Immature natural killer cell (primary cell): ENCODE data around the gene PCNT. TPM values are rescaled to one million over a fixed set of nuclear protein-coding genes. Genes with fewer than 3 reads are reported as not detected.

Source experiments
- DNase-seq, 3 donors: peaks; one replicate each; pipeline ENCODE4 v3.0.0; 2022; ENCODE audit warnings: mixed read lengths in 1 of 3
- H3K27ac Mint-ChIP-seq, 6 donors: one replicate each; pipeline ENCODE4 v1.8.0; 2020; ENCODE audit warnings: mixed read lengths in 6 of 6, mild to moderate bottlenecking in 5 of 6, inconsistent platforms in 4 of 6, moderate library complexity in 3 of 6
- H3K27me3 Mint-ChIP-seq, 3 donors: one replicate each; pipeline ENCODE4 v1.8.0; 2020 to 2021; ENCODE audit warnings: low read depth in 3 of 3, mild to moderate bottlenecking in 3 of 3, mixed read lengths in 3 of 3, moderate library complexity in 3 of 3, inconsistent platforms in 1 of 3
- H3K36me3 Mint-ChIP-seq, 3 donors: one replicate each; pipeline ENCODE4 v1.8.0; 2020; ENCODE audit warnings: mixed read lengths in 3 of 3, inconsistent platforms in 2 of 3, mild to moderate bottlenecking in 2 of 3
- H3K4me1 Mint-ChIP-seq, 2 donors: one replicate each; pipeline ENCODE4 v1.8.0; 2020; ENCODE audit warnings: inconsistent platforms in 2 of 2, mild to moderate bottlenecking in 2 of 2, mixed read lengths in 2 of 2, moderate library complexity in 1 of 2
- H3K4me3 Mint-ChIP-seq, 5 donors: one replicate each; pipeline ENCODE4 v1.8.0; 2020; ENCODE audit warnings: mild to moderate bottlenecking in 5 of 5, mixed read lengths in 5 of 5, inconsistent platforms in 3 of 5, moderate library complexity in 3 of 5
- H3K9me3 Mint-ChIP-seq, 6 donors: one replicate each; pipeline ENCODE4 v1.8.0; 2020; ENCODE audit warnings: mild to moderate bottlenecking in 6 of 6, mixed read lengths in 6 of 6, inconsistent platforms in 4 of 6, moderate library complexity in 3 of 6
- polyA plus RNA-seq, 3 donors: library from polyadenylated mRNA; unstranded; fragments of 300-500 nt; fragmentation: Illumina TruSeq; gene quantifications; one replicate each; pipeline ENCODE4 v1.2.3, GENCODE V29; 2021

Gene PCNT
- polyA plus RNA-seq, 3 donors from 2014 or later, result 2.9 to 47.0 (median 6.5) TPM

GRCh38 chr21:46375560-46376230 lies 51.7 kb downstream of the PCNT start:
- Mint-ChIP-seq H3K27me3 (peaks cover 0 to 2% (median 2%) of the 10 kb centered on the region in 3 donors), H3K9me3 (peaks cover 0 to 3% (median 0%) of the 10 kb centered on the region in 6 donors), H3K36me3 (peaks cover 9 to 15% (median 9%) of the 10 kb centered on the region in 3 donors), H3K4me1 (peaks cover 2 to 5% of the 10 kb centered on the region in 2 donors), H3K4me3 (no peak overlapping the region), H3K27ac (peak overlapping the region in 1 of 6 donors; percentile 24)
- DNase-seq, result no peak

- H3K4me3 Mint-ChIP-seq, result no peak overlapping the region
- H3K4me1 Mint-ChIP-seq, result peaks cover 2 to 5% of the 10 kb centered on the region in 2 donors
- H3K36me3 Mint-ChIP-seq, result peaks cover 9 to 18% (median 9%) of the 10 kb centered on the region in 3 donors
- peak overlapping the region in 2 of 6 donors; percentile 16 to 24 for H3K27ac Mint-ChIP-seq
- H3K27me3 Mint-ChIP-seq, result peaks cover 0 to 4% (median 2%) of the 10 kb centered on the region in 3 donors
- peaks cover 0 to 3% (median 0%) of the 10 kb centered on the region in 6 donors for H3K9me3 Mint-ChIP-seq
- DNase-seq, result no peak
Measured at GRCh38 chr21:46376231-46376628, 52.3 kb downstream of the PCNT start.

- H3K27ac Mint-ChIP-seq, result peak overlapping the region in 4 of 6 donors; percentile 16 to 56 (median 34)
- H3K4me1 Mint-ChIP-seq, result peaks cover 0 to 8% of the 10 kb centered on the region in 2 donors
- peaks cover 0 to 4% (median 2%) of the 10 kb centered on the region in 3 donors for H3K27me3 Mint-ChIP-seq
- no peak for DNase-seq
- H3K36me3 Mint-ChIP-seq, result peaks cover 10 to 21% (median 11%) of the 10 kb centered on the region in 3 donors
- no peak overlapping the region for H3K4me3 Mint-ChIP-seq
- peaks cover 0 to 3% (median 0%) of the 10 kb centered on the region in 6 donors for H3K9me3 Mint-ChIP-seq
Measured at GRCh38 chr21:46376856-46377453, 53.0 kb downstream of the PCNT start.

- H3K4me1 Mint-ChIP-seq, result peaks cover 2 to 14% of the 10 kb centered on the region in 2 donors
- no peak overlapping the region for H3K4me3 Mint-ChIP-seq
- DNase-seq, result no peak
- peak overlapping the region in 4 of 6 donors; percentile 5 to 37 (median 30) for H3K27ac Mint-ChIP-seq
- H3K27me3 Mint-ChIP-seq, result peaks cover 0 to 4% (median 2%) of the 10 kb centered on the region in 3 donors
- H3K9me3 Mint-ChIP-seq, result peaks cover 0 to 5% (median 0%) of the 10 kb centered on the region in 6 donors
- peaks cover 14 to 29% (median 16%) of the 10 kb centered on the region in 3 donors for H3K36me3 Mint-ChIP-seq
Measured at GRCh38 chr21:46377789-46378188, 53.8 kb downstream of the PCNT start.

DNA sequence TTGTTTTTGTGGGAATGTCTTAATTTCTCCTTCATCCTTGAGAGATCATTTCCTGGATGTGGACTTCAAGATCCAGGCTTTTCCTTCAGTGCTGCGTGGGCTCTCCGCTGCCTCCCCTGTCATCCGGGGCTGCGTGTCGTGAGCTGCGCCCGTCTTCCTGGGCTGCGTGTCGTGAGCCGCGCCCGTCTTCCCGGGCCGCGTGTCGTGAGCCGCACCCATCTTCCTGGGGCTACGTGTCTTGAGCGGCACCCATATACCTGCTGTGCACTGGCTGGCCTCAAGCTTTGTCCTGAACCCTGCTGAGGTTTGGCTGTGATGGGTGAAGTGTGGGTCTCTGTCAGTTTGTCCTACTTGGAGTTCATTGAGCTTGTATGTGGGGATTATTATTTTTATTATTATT lies 55.1 kb downstream of the PCNT start:
- no peak for DNase-seq
- peaks cover 0 to 4% (median under 1%) of the 10 kb centered on the region in 3 donors for H3K27me3 Mint-ChIP-seq
- no peak overlapping the region for H3K4me3 Mint-ChIP-seq
- H3K27ac Mint-ChIP-seq, result no peak overlapping the region
- peaks cover 2 to 14% of the 10 kb centered on the region in 2 donors for H3K4me1 Mint-ChIP-seq
- H3K9me3 Mint-ChIP-seq, result peaks cover 0 to 5% (median 0%) of the 10 kb centered on the region in 6 donors
- peaks cover 14 to 33% (median 16%) of the 10 kb centered on the region in 3 donors for H3K36me3 Mint-ChIP-seq

- Mint-ChIP-seq H3K36me3 (peaks cover 17 to 38% (median 21%) of the 10 kb centered on the region in 3 donors), H3K4me3 (no peak overlapping the region), H3K27me3 (peaks cover 0 to 5% (median 4%) of the 10 kb centered on the region in 3 donors), H3K27ac (peak overlapping the region in 3 of 6 donors; percentile 37 to 86 (median 79)), H3K4me1 (peaks cover 2 to 14% of the 10 kb centered on the region in 2 donors), H3K9me3 (peaks cover 0 to 5% (median 0%) of the 10 kb centered on the region in 6 donors)
- DNase-seq, result no peak
Measured at GRCh38 chr21:46379691-46380090, 55.7 kb downstream of the PCNT start.

GRCh38 chr21:46381541-46381940 lies 57.6 kb downstream of the PCNT start:
- Mint-ChIP-seq H3K4me3 (no peak overlapping the region), H3K9me3 (peaks cover 0 to 5% (median 0%) of the 10 kb centered on the region in 6 donors), H3K27ac (peak overlapping the region in 1 of 6 donors; percentile 20), H3K36me3 (peaks cover 17 to 43% (median 30%) of the 10 kb centered on the region in 3 donors), H3K4me1 (peaks cover 5 to 14% of the 10 kb centered on the region in 2 donors), H3K27me3 (peaks cover 0 to 6% (median 4%) of the 10 kb centered on the region in 3 donors)
- DNase-seq, result no peak

- DNase-seq, result no peak
- peaks cover 10 to 17% of the 10 kb centered on the region in 2 donors for H3K4me1 Mint-ChIP-seq
- peaks cover 15 to 37% (median 30%) of the 10 kb centered on the region in 3 donors for H3K36me3 Mint-ChIP-seq
- peaks cover 0 to 9% (median 4%) of the 10 kb centered on the region in 3 donors for H3K27me3 Mint-ChIP-seq
- H3K9me3 Mint-ChIP-seq, result peaks cover 0 to 3% (median 0%) of the 10 kb centered on the region in 6 donors
- no peak overlapping the region for H3K4me3 Mint-ChIP-seq
- peak overlapping the region in 4 of 6 donors; percentile 1 to 65 (median 44) for H3K27ac Mint-ChIP-seq
Measured at GRCh38 chr21:46384556-46384955, 60.6 kb downstream of the PCNT start.

- Mint-ChIP-seq H3K9me3 (peaks cover 0 to 2% (median 0%) of the 10 kb centered on the region in 6 donors), H3K27me3 (peaks cover 0 to 9% (median 4%) of the 10 kb centered on the region in 3 donors), H3K4me3 (no peak overlapping the region), H3K36me3 (peaks cover 16 to 37% (median 37%) of the 10 kb centered on the region in 3 donors), H3K27ac (peak overlapping the region in 1 of 6 donors; percentile 37), H3K4me1 (peaks cover 10 to 15% of the 10 kb centered on the region in 2 donors)
- DNase-seq, result no peak
Measured at GRCh38 chr21:46385846-46386733, 62.1 kb downstream of the PCNT start.

DNA sequence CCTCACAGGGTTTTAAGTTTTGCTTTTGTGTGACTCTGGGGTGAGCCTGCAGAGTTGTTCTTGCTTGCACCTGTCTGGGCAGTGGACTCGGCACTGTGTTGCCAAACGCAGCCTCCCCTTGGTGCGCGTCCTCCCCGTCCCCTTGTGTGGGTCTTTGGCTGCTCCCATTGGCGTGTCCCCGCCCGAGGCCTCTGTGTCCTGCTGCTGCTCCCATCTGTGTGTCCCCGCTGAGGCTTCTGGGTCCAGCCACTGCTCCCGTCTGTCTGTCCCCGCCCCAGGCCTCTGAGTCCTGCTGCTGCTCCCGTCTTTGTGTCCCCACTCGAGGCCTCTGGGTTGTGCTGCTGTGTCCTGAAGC lies 62.8 kb downstream of the PCNT start:
- no peak for DNase-seq
- H3K4me1 Mint-ChIP-seq, result peaks cover 10 to 14% of the 10 kb centered on the region in 2 donors
- H3K9me3 Mint-ChIP-seq, result peaks cover 0 to 2% (median 0%) of the 10 kb centered on the region in 6 donors

GRCh38 chr21:46388206-46388880 lies 64.4 kb downstream of the PCNT start:
- DNase-seq, result peak in 1 of 3 donors; percentile 10
- Mint-ChIP-seq H3K27ac (peak overlapping the region in 3 of 6 donors; percentile 45 to 74 (median 67)), H3K4me1 (peaks cover 17 to 22% of the 10 kb centered on the region in 2 donors), H3K36me3 (peaks cover 10 to 34% (median 16%) of the 10 kb centered on the region in 3 donors), H3K9me3 (no peaks in the 10 kb centered on the region), H3K4me3 (no peak overlapping the region), H3K27me3 (peaks cover 4 to 9% (median 6%) of the 10 kb centered on the region in 3 donors)

More for the DNA sequence above, 62.8 kb downstream of the PCNT start:
- H3K27ac Mint-ChIP-seq, result peak overlapping the region in 3 of 6 donors; percentile 26 to 71 (median 37)
- H3K4me3 Mint-ChIP-seq, result no peak overlapping the region
- peaks cover 14 to 33% (median 31%) of the 10 kb centered on the region in 3 donors for H3K36me3 Mint-ChIP-seq
- peaks cover 0 to 9% (median 4%) of the 10 kb centered on the region in 3 donors for H3K27me3 Mint-ChIP-seq

DNA sequence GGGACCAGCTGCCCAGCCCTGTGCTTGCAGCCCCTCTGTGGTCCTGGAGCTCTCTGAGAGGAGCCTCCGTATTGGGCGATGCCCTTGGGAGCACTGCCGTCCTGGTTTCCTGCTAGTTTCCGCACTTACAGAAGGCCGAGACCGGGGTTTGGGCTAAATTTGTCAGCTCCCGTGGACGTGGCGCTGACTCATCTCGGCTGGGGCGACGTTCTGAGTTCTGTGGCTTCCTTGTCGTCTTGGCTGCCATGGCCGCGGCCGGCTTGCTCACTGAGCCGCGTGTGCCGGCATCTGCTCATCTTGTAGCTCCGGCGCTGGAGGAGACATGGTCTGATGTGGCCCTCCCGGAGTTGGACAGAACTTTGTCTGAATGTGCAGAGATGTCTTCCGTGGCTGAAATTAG lies 64.9 kb downstream of the PCNT start:
- no peaks in the 10 kb centered on the region for H3K9me3 Mint-ChIP-seq
- H3K27ac Mint-ChIP-seq, result peak overlapping the region in 3 of 6 donors; percentile 34 to 74 (median 58)
- H3K36me3 Mint-ChIP-seq, result peaks cover 10 to 34% (median 16%) of the 10 kb centered on the region in 3 donors
- H3K4me3 Mint-ChIP-seq, result no peak overlapping the region
- H3K4me1 Mint-ChIP-seq, result peaks cover 22 to 26% of the 10 kb centered on the region in 2 donors
- H3K27me3 Mint-ChIP-seq, result peaks cover 5 to 10% (median 9%) of the 10 kb centered on the region in 3 donors
- no peak for DNase-seq
